Subcutaneous adipose tissue (tissue), 4 donors: ENCODE measurements around the gene PSME2. TPM values are rescaled to one million over a fixed set of nuclear protein-coding genes. Genes with fewer than 3 reads are reported as not detected.

Source experiments
- total RNA-seq, 4 donors: library from RNA; depleted of rRNA; stranded (reverse); fragments of >200 nt; gene quantifications; one replicate each; pipeline ENCODE4 v1.1.0, GENCODE V29; 2016
- TF ChIP-seq, protein P1 (sequence below): fragments of 450-650 bp; IDR thresholded peaks from one replicate; pipeline ENCODE4 v1.5.1; 2016; ENCODE audit warnings: low read depth, mild to moderate bottlenecking, control low read depth, antibody characterized with exemption, moderate library complexity

The PSME2 gene
- total RNA-seq, 4 donors from 2014 or later: 34.5 to 42.8 (median 39.5) TPM

GRCh38 chr14:24135834-24136683, 10.4 kb downstream of the PSME2 start, which contains the start of gene PSME1:
Gene PSME1 (plus strand): TSS chr14:24136194. CDS start chr14:24136263, 69 bp downstream.
- TF ChIP-seq, protein P1, sequence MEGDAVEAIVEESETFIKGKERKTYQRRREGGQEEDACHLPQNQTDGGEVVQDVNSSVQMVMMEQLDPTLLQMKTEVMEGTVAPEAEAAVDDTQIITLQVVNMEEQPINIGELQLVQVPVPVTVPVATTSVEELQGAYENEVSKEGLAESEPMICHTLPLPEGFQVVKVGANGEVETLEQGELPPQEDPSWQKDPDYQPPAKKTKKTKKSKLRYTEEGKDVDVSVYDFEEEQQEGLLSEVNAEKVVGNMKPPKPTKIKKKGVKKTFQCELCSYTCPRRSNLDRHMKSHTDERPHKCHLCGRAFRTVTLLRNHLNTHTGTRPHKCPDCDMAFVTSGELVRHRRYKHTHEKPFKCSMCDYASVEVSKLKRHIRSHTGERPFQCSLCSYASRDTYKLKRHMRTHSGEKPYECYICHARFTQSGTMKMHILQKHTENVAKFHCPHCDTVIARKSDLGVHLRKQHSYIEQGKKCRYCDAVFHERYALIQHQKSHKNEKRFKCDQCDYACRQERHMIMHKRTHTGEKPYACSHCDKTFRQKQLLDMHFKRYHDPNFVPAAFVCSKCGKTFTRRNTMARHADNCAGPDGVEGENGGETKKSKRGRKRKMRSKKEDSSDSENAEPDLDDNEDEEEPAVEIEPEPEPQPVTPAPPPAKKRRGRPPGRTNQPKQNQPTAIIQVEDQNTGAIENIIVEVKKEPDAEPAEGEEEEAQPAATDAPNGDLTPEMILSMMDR: no peak

DNA sequence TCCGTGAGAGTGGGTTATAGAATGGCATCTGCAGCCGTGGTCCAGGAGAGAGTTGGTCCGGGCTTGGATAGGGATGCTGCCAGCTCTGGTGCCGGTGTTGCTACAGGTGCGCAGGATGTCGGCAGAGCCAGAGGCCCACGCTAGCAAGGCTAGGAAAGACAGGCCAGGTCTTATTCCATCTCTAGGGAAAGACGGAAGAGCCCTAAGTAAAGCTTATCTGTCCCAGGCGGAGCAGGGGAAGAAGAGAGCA, 10.9 kb downstream of the PSME2 start:
- TF ChIP-seq, protein P1: no peak

DNA sequence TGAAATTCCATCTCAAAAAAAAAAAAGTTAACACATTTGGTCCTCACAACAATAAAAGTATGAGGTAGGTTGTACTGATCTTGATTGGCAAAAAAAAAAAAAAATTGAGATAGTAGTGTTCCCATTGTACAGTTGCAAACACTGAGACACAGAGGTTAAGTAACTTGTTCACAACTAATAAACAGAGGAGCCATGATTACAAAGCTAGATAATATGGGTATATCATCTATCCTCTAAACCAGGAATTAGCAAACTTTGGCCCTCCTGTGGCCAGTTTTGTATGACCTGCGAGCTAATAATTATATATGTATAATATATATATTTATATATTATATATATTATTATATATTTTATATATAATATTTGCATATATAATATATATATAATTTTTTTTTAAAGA, 12.7 kb downstream of the PSME2 start:
- TF ChIP-seq, protein P1: no peak

GRCh38 chr14:24132976-24133375, 13.4 kb downstream of the PSME2 start:
- TF ChIP-seq, protein P1: no peak

- TF ChIP-seq, protein P1: no peak
These were observed 14.2 kb downstream of the PSME2 start for GRCh38 chr14:24132061-24132685.

- TF ChIP-seq, protein P1: no peak
These were observed 14.9 kb downstream of the PSME2 start for GRCh38 chr14:24131549-24131966.

DNA sequence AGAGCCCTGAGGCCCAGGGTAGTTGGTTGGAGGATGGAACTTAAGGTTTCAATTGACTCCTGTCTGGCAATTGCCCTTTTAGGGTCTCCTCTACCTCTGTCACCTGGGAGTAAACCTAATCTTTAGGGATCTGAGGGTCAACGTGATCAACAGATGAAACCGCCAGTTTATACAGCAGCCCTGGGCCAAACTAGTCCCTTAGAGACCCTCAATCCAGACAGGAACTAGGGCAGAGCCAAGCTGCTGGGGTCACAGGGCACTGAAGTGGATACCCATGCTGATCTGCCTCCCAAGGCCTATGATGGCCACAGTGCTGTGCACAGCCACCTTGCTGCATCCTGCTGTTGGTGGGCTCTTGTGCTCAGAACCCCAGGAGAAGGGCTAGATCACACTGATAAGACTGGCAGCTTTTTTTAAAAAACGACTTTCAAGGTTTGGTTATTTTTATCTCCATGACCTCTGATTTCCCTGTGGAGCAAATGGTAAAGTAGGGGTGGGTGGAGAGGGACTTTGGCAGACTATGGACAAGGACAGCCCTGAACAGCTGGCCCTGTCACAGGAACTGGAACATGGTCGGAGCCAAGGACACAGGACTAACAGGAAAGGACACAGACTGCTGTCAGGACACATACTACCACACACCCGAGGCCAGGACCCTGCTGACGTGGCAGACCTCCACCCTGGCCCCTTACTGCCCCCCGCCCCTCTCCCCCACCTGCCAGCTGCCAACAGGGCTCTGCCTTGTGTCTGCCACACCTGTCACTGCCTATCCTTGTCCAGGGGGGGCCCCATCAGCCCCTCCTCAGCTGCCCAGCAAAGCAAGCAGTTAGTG, 15.5 kb downstream of the PSME2 start:
- TF ChIP-seq, protein P1: no peak
